Ovary (tissue), 3 donors: Measurements from ENCODE around the gene MAPT.

ENCODE experiments used
- CTCF ChIP-seq, 3 donors: fragments of 450-650 bp in 2 of 3; fragments of 200-600 bp in 1 of 3; IDR thresholded peaks; one replicate each; pipeline versions ENCODE4 v1.5.1 to v1.8.0; 2016 to 2022; ENCODE audit warnings: antibody characterized with exemption in 3 of 3, mild to moderate bottlenecking in 1 of 3
- POLR2A ChIP-seq: fragments of 450-650 bp; IDR thresholded peaks from one replicate; pipeline ENCODE4 v1.6.1; 2017; ENCODE audit warnings: antibody characterized with exemption, mild to moderate bottlenecking, moderate library complexity
- donor health status: DM: no; HTN: no; CAD: no.

GRCh38 chr17:45893725-45894021, 681 bp upstream of the MAPT start:
- TF ChIP-seq CTCF (IDR thresholded peaks at IDR 0.05) (no peak), POLR2A (no peak)
